Measurements from ENCODE around the gene RPS28.

- TF ChIP-seq CTCF (IDR thresholded peaks at IDR 0.05) = no peak
- TF ChIP-seq POLR2AphosphoS5 (IDR thresholded peaks at IDR 0.05) = no peak
- TF ChIP-seq EP300 (IDR thresholded peaks at IDR 0.05) = no peak
- TF ChIP-seq POLR2A (IDR thresholded peaks at IDR 0.05) = no peak
Observed at GRCh38 chr19:8366961-8367326, 45.6 kb downstream of the RPS28 start.

Measured in gastroesophageal sphincter (tissue), 3 donors.